ENCODE measurements around the gene RPP25L. TPM values are rescaled to one million over a fixed set of nuclear protein-coding genes. Genes with fewer than 3 reads are reported as not detected.

RPP25L gene
- total and polyA plus RNA-seq, 12 donors, result 10.5 to 42.9 (median 27.6) TPM

DNA sequence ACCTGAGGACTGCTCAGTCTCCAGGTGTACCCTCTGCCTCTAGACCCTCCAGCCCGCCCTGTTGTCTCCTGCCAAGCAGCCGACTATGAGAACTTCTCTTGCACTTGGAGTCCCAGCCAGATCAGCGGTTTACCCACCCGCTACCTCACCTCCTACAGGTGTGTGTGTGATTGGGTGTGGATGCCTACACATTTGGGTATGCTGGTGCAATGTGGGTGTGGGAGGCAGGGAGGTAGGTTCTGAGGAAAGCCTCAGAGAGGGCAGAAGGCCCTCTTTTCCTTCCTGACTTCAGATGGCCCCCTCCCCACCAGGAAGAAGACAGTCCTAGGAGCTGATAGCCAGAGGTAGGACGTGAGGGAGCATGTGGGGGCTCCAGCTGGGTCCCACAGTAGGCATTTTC is 45.1 kb upstream of the RPP25L start:
- H3K4me3 ChIP-seq, result no peak overlapping the region
- no peak for DNase-seq
- H3K27me3 ChIP-seq, result no peaks in the 10 kb centered on the region
- peaks cover 15 to 23% of the 10 kb centered on the region in 2 donors for H3K4me1 ChIP-seq (replicated peaks in 1 of 2)
- H3K9me3 ChIP-seq (replicated peaks in 1 of 3), result no peaks in the 10 kb centered on the region
- 92 to 100% (median 94%) methylated on average over 3 to 5 of the region's 5 CpGs for WGBS, 4 donors
- H3K36me3 ChIP-seq (replicated peaks in 1 of 2), result no peaks in the 10 kb centered on the region
- TF ChIP-seq, protein P1, sequence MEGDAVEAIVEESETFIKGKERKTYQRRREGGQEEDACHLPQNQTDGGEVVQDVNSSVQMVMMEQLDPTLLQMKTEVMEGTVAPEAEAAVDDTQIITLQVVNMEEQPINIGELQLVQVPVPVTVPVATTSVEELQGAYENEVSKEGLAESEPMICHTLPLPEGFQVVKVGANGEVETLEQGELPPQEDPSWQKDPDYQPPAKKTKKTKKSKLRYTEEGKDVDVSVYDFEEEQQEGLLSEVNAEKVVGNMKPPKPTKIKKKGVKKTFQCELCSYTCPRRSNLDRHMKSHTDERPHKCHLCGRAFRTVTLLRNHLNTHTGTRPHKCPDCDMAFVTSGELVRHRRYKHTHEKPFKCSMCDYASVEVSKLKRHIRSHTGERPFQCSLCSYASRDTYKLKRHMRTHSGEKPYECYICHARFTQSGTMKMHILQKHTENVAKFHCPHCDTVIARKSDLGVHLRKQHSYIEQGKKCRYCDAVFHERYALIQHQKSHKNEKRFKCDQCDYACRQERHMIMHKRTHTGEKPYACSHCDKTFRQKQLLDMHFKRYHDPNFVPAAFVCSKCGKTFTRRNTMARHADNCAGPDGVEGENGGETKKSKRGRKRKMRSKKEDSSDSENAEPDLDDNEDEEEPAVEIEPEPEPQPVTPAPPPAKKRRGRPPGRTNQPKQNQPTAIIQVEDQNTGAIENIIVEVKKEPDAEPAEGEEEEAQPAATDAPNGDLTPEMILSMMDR (IDR thresholded peaks at IDR 0.05), result no peak
- no peak for TF ChIP-seq POLR2A (IDR thresholded peaks at IDR 0.05)
- intact Hi-C loops (cut with DNase I), result loop anchor here in 1 of 2 donors (10.0 kb wide), 1 partner anchor 48 kb away; no protein-coding TSS in a partner anchor
- H3K27ac ChIP-seq, result no peak overlapping the region

DNA sequence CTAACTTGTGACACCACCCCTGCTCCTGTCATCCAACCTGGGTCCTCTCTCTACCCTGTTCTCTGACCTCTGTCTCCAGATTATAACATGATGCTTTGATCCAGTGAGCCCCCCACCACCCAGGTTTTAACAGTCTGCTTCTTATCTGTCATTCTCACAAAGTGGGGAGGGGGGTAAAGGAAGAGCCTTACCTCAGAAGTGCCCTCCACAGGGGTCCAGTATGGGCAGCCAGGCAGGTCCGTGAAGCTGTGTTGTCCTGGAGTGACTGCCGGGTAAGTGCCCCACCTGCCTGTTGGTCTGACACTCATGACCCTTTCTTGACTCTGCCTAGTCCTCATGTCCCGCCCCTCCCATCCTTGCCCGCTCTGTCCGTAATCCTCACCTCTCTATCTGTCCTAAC is 43.5 kb upstream of the RPP25L start:
- H3K27me3 ChIP-seq, result no peaks in the 10 kb centered on the region

DNA sequence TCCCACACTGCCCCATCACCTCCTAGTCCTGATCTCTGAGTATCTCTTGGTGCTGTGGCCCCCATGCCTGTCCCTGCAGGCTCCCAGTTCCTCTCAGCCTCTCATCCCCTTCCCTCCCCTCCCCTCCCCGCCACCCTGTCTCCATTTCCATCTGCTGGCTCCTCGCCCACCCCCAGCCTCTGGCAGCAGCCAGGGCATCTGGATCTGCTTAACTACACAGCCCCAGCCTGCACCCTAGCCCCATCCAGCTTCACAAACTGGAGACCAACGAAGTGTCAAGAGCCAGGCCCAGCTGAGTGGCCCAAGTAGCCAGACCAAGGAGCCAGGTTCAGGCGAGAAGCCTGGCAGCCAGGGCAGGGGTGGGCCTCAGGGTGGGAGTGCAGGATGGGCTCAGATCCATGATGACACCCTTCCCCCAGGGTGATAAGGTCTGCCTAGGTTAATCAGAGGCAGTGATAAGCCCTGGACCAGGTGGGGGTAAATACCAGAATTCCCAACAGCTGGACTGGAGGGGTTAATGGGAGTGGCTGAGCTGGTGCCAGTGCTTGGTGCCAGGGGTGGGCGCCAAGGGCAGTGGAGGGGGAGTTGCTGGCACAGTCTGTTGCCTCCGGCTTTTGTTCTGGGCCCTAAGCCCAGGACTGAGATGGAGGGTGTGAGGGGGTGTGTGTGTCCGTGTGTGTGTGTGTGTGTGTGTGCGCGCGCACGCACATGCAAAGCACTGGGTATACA is 42.6 kb upstream of the RPP25L start:
- 36 to 41% (median 38%) methylated on average over 5 to 11 of the region's 11 CpGs for WGBS, 4 donors
- Histone ChIP-seq H3K27ac (peak overlapping the region in 2 of 5 donors; percentile 34 to 87), H3K4me3 (no peak overlapping the region), H3K9me3 (replicated peaks in 1 of 3) (no peaks in the 10 kb centered on the region), H3K36me3 (replicated peaks in 1 of 2) (peaks cover 0 to 13% of the 10 kb centered on the region in 2 donors), H3K27me3 (no peaks in the 10 kb centered on the region), H3K4me1 (replicated peaks in 1 of 2) (peaks cover 27 to 39% of the 10 kb centered on the region in 2 donors)
- intact Hi-C loops (cut with DNase I), result loop anchor here in 1 of 2 donors (10.0 kb wide), 1 partner anchor 50 kb away; no protein-coding TSS in a partner anchor
- DNase-seq, result peak in 4 of 7 donors; percentile 50 to 71 (median 54)
- TF ChIP-seq POLR2A (IDR thresholded peaks at IDR 0.05), result no peak
- TF ChIP-seq, protein P1 (IDR thresholded peaks at IDR 0.05), result no peak

More for the DNA sequence above, 43.5 kb upstream of the RPP25L start:
- Histone ChIP-seq H3K36me3 (replicated peaks in 1 of 2) (peaks cover 0 to 4% of the 10 kb centered on the region in 2 donors), H3K4me1 (replicated peaks in 1 of 2) (peaks cover 27 to 39% of the 10 kb centered on the region in 2 donors), H3K4me3 (no peak overlapping the region), H3K9me3 (replicated peaks in 1 of 3) (no peaks in the 10 kb centered on the region), H3K27ac (no peak overlapping the region)
- no peak for DNase-seq
- no peak for TF ChIP-seq POLR2A (IDR thresholded peaks at IDR 0.05)
- TF ChIP-seq, protein P1 (IDR thresholded peaks at IDR 0.05), result no peak
- WGBS, 4 donors, result 74 to 84% (median 81%) methylated on average over 5 of the region's 5 CpGs
- intact Hi-C loops (cut with DNase I), result loop anchor here in 1 of 2 donors (10.0 kb wide), 1 partner anchor 49 kb away; no protein-coding TSS in a partner anchor

DNA sequence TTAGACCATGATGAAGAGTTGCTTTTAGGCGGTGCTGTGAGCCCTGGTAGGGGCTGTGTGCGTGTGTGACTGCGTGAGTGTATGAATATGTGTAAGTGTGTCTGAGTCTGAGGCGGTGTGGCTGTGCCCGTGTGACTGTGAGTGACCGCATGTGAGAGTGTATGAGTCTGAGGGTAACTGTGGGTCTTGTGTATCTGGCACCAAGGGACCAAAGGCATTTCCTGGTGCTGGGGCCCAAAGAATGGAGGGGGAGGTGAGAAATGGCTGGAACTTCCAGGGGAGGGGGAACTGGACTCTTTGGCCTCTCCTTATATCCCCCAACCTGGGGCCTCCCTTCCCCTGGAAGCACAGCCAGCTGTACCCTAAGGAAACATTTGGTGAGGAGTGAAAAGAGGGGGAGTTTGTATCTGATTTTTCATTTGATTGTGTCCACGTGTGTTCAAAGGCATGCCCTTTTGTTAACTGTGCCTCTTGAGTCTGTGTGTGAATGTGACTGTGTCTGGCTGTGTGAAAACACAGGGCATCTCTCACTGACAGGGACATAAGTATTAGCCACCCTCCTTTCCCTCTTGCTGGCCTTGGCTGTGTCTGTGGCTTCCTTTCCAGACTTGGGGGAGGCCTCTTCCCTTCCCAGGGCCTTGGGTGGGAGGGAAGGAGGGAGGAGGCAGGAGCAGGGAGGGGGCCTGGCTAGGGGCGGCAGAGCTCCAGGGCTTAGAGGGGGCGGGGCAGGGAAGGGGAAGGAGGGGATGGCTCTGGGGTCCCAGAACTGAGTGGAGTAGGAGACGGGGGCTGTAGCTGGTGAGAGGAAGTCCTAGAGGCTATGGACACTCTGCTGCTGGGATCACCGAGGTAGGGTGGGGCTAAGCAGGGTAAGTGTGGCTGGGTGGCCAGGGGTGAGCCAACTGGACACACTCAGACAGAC is 41.5 kb upstream of the RPP25L start:
- no peak for TF ChIP-seq POLR2A (IDR thresholded peaks at IDR 0.05)
- TF ChIP-seq, protein P1 (IDR thresholded peaks at IDR 0.05), result no peak
- H3K36me3 ChIP-seq (replicated peaks in 1 of 2), result peaks cover 0 to 24% of the 10 kb centered on the region in 2 donors
- peak overlapping the region in 2 of 5 donors; percentile 73 to 87 for H3K27ac ChIP-seq
- H3K27me3 ChIP-seq, result no peaks in the 10 kb centered on the region
- no peak overlapping the region for H3K4me3 ChIP-seq
- no peak for DNase-seq
- WGBS, 4 donors, result 52 to 67% (median 60%) methylated on average over 9 to 11 of the region's 11 CpGs
- H3K9me3 ChIP-seq (replicated peaks in 1 of 3), result no peaks in the 10 kb centered on the region
- peaks cover 27 to 39% of the 10 kb centered on the region in 2 donors for H3K4me1 ChIP-seq (replicated peaks in 1 of 2)
- intact Hi-C loops (cut with DNase I), result loop anchor here in 1 of 2 donors (10.0 kb wide), 1 partner anchor 51 kb away; no protein-coding TSS in a partner anchor
